ENCODE data around the gene ISG20. TPM values are rescaled to one million over a fixed set of nuclear protein-coding genes. Genes with fewer than 3 reads are reported as not detected.

The ISG20 gene
- total and polyA plus RNA-seq, 2 donors: 1.7 to 9.1 TPM

GRCh38 chr15:88686166-88686565 is 47.4 kb downstream of the ISG20 start:
- 83% methylated on average over 2 of the region's 2 CpGs for WGBS
- no peak for DNase-seq (ENCODE audit: extremely low spot score)
- Histone ChIP-seq H3K4me1 (ENCODE audit: insufficient read depth) (no peaks in the 10 kb centered on the region), H3K36me3 (ENCODE audit: insufficient read depth) (no peaks in the 10 kb centered on the region), H3K4me3 (ENCODE audit: low read depth, low read length) (no peak overlapping the region), H3K27ac (ENCODE audit: low read depth) (no peak overlapping the region)

GRCh38 chr15:88688394-88688933 is 49.6 kb downstream of the ISG20 start:
- H3K4me3 ChIP-seq (ENCODE audit: low read depth, low read length): no peak overlapping the region
- no peaks in the 10 kb centered on the region for H3K4me1 ChIP-seq (ENCODE audit: insufficient read depth)
- WGBS: 85% methylated on average over 8 of the region's 8 CpGs
- DNase-seq (ENCODE audit: extremely low spot score): no peak
- no peaks in the 10 kb centered on the region for H3K36me3 ChIP-seq (ENCODE audit: insufficient read depth)
- H3K27ac ChIP-seq (ENCODE audit: low read depth): no peak overlapping the region

- no peak overlapping the region for H3K27ac ChIP-seq (ENCODE audit: low read depth)
- no peak for DNase-seq (ENCODE audit: extremely low spot score)
- no peak overlapping the region for H3K4me3 ChIP-seq (ENCODE audit: low read depth, low read length)
- 79% methylated on average over 7 of the region's 7 CpGs for WGBS
- H3K36me3 ChIP-seq (ENCODE audit: insufficient read depth): no peaks in the 10 kb centered on the region
- no peaks in the 10 kb centered on the region for H3K4me1 ChIP-seq (ENCODE audit: insufficient read depth)
Measured at GRCh38 chr15:88690331-88690730, 51.5 kb downstream of the ISG20 start.

- no peak for DNase-seq (ENCODE audit: extremely low spot score)
- H3K27ac ChIP-seq (ENCODE audit: low read depth): no peak overlapping the region
- no peak overlapping the region for H3K4me3 ChIP-seq (ENCODE audit: low read depth, low read length)
- 68% methylated on average over 5 of the region's 5 CpGs for WGBS
- H3K4me1 ChIP-seq (ENCODE audit: insufficient read depth): no peaks in the 10 kb centered on the region
- no peaks in the 10 kb centered on the region for H3K36me3 ChIP-seq (ENCODE audit: insufficient read depth)
Measured at GRCh38 chr15:88693191-88693590, 54.4 kb downstream of the ISG20 start.

GRCh38 chr15:88695101-88695500 is 56.3 kb downstream of the ISG20 start:
- H3K4me1 ChIP-seq (ENCODE audit: insufficient read depth): no peaks in the 10 kb centered on the region
- H3K36me3 ChIP-seq (ENCODE audit: insufficient read depth): no peaks in the 10 kb centered on the region
- H3K4me3 ChIP-seq (ENCODE audit: low read depth, low read length): no peak overlapping the region
- 85% methylated on average over 8 of the region's 8 CpGs for WGBS
- no peak overlapping the region for H3K27ac ChIP-seq (ENCODE audit: low read depth)
- no peak for DNase-seq (ENCODE audit: extremely low spot score)

- WGBS: 44% methylated on average over 20 of the region's 20 CpGs
- DNase-seq (ENCODE audit: extremely low spot score): no peak
- Histone ChIP-seq H3K4me3 (ENCODE audit: low read depth, low read length) (no peak overlapping the region), H3K36me3 (ENCODE audit: insufficient read depth) (no peaks in the 10 kb centered on the region), H3K27ac (ENCODE audit: low read depth) (no peak overlapping the region), H3K4me1 (ENCODE audit: insufficient read depth) (no peaks in the 10 kb centered on the region)
Measured at GRCh38 chr15:88695691-88696251, 57.0 kb downstream of the ISG20 start.

- Histone ChIP-seq H3K36me3 (ENCODE audit: insufficient read depth) (no peaks in the 10 kb centered on the region), H3K27ac (ENCODE audit: low read depth) (no peak overlapping the region), H3K4me3 (ENCODE audit: low read depth, low read length) (no peak overlapping the region), H3K4me1 (ENCODE audit: insufficient read depth) (no peaks in the 10 kb centered on the region)
- WGBS: 65% methylated on average over 3 of the region's 3 CpGs
- no peak for DNase-seq (ENCODE audit: extremely low spot score)
Measured at GRCh38 chr15:88696254-88696653, 57.4 kb downstream of the ISG20 start.

GRCh38 chr15:88697276-88697675 is 58.5 kb downstream of the ISG20 start:
- no peak for DNase-seq (ENCODE audit: extremely low spot score)
- 75% methylated on average over 9 of the region's 9 CpGs for WGBS
- Histone ChIP-seq H3K27ac (ENCODE audit: low read depth) (no peak overlapping the region), H3K4me3 (ENCODE audit: low read depth, low read length) (no peak overlapping the region), H3K4me1 (ENCODE audit: insufficient read depth) (no peaks in the 10 kb centered on the region), H3K36me3 (ENCODE audit: insufficient read depth) (no peaks in the 10 kb centered on the region)

- no peaks in the 10 kb centered on the region for H3K36me3 ChIP-seq (ENCODE audit: insufficient read depth)
- H3K4me1 ChIP-seq (ENCODE audit: insufficient read depth): no peaks in the 10 kb centered on the region
- no peak overlapping the region for H3K27ac ChIP-seq (ENCODE audit: low read depth)
- WGBS: 79% methylated on average over 1 of the region's 1 CpG
- no peak for DNase-seq (ENCODE audit: extremely low spot score)
- H3K4me3 ChIP-seq (ENCODE audit: low read depth, low read length): no peak overlapping the region
Measured at GRCh38 chr15:88699861-88700260, 61.0 kb downstream of the ISG20 start.

GRCh38 chr15:88700716-88701115 is 61.9 kb downstream of the ISG20 start:
- Histone ChIP-seq H3K4me1 (ENCODE audit: insufficient read depth) (no peaks in the 10 kb centered on the region), H3K36me3 (ENCODE audit: insufficient read depth) (no peaks in the 10 kb centered on the region), H3K27ac (ENCODE audit: low read depth) (no peak overlapping the region), H3K4me3 (ENCODE audit: low read depth, low read length) (no peak overlapping the region)
- WGBS: 97% methylated on average over 2 of the region's 2 CpGs
- DNase-seq (ENCODE audit: extremely low spot score): no peak

GRCh38 chr15:88701561-88702095 is 62.8 kb downstream of the ISG20 start:
- 76% methylated on average over 2 of the region's 2 CpGs for WGBS

GRCh38 chr15:88702983-88703382 is 64.2 kb downstream of the ISG20 start:
- H3K4me1 ChIP-seq (ENCODE audit: insufficient read depth): no peaks in the 10 kb centered on the region
- no peaks in the 10 kb centered on the region for H3K36me3 ChIP-seq (ENCODE audit: insufficient read depth)
- DNase-seq (ENCODE audit: extremely low spot score): no peak
- no peak overlapping the region for H3K4me3 ChIP-seq (ENCODE audit: low read depth, low read length)
- 52% methylated on average over 5 of the region's 5 CpGs for WGBS
- no peak overlapping the region for H3K27ac ChIP-seq (ENCODE audit: low read depth)

More at GRCh38 chr15:88701561-88702095, 62.8 kb downstream of the ISG20 start:
- no peaks in the 10 kb centered on the region for H3K36me3 ChIP-seq (ENCODE audit: insufficient read depth)
- H3K27ac ChIP-seq (ENCODE audit: low read depth): no peak overlapping the region
- DNase-seq (ENCODE audit: extremely low spot score): no peak
- H3K4me3 ChIP-seq (ENCODE audit: low read depth, low read length): no peak overlapping the region
- no peaks in the 10 kb centered on the region for H3K4me1 ChIP-seq (ENCODE audit: insufficient read depth)

- DNase-seq (ENCODE audit: extremely low spot score): no peak
- Histone ChIP-seq H3K4me3 (ENCODE audit: low read depth, low read length) (no peak overlapping the region), H3K4me1 (ENCODE audit: insufficient read depth) (no peaks in the 10 kb centered on the region), H3K27ac (ENCODE audit: low read depth) (no peak overlapping the region), H3K36me3 (ENCODE audit: insufficient read depth) (no peaks in the 10 kb centered on the region)
- WGBS: 87% methylated on average over 5 of the region's 5 CpGs
Measured at GRCh38 chr15:88703533-88703932, 64.7 kb downstream of the ISG20 start.

Data from urinary bladder (tissue), 4 donors.